ENCODE measurements around the gene DHX16.
"Not testable (repeated sequence)": the region's sequence is repeated elsewhere in the genome, so short reads cannot be mapped to it uniquely, and the experiment has no call there.

Gene DHX16

DNA sequence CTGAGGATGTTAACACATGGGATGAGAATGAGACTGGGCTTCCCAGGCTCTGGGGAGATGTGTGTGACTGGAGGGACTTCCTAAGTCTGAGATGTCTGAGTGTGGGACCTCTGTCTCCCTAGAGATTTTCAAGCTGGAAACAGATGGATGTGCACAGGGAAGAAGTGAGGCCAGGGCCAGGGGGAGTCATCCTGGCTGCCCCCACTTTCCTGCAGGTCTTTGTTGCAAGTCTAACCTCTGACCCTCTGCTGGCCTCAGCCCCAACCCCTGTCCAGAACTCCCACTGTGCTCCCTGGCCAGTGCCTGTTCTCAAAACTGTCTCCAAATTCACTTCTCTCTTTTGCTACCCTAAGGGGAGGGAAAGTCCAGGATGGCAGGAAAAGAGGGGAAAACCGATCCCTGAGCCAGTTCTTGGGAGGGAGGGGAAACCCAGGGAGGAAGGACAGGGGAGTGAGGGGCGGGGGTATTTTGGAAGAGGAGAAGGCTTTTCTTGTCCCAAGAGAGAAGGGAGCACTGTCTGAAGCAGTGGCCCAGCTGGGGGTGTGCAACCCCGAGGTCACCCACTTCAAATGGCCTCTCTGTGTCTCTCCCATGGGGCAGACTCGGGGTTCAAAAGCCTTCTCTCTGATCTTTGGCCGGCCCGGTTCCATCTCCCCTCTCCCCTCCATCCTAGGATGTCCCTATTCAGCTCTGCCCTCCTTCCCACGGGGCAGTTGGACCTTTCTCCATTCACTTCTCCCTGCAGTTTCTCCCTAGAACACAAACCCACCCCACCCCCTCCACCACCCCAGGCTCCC lies 10.6 kb upstream of the DHX16 start:
- Histone ChIP-seq H3K36me3 (ENCODE audit: control insufficient read depth, insufficient read depth, low read length) (no peaks in the 10 kb centered on the region), H3K4me3 (ENCODE audit: low read length) (peak overlapping the region; percentile 19), H3K9me3 (ENCODE audit: control insufficient read depth, low read length) (no peaks in the 10 kb centered on the region), H3K4me1 (ENCODE audit: control insufficient read depth, insufficient read depth, low read length) (peaks cover 39% of the 10 kb centered on the region), H3K9ac (ENCODE audit: low read length) (peak overlapping the region; percentile 60), H3K27me3 (ENCODE audit: control insufficient read depth, insufficient read depth, low read length) (peaks cover 8% of the 10 kb centered on the region)

DNA sequence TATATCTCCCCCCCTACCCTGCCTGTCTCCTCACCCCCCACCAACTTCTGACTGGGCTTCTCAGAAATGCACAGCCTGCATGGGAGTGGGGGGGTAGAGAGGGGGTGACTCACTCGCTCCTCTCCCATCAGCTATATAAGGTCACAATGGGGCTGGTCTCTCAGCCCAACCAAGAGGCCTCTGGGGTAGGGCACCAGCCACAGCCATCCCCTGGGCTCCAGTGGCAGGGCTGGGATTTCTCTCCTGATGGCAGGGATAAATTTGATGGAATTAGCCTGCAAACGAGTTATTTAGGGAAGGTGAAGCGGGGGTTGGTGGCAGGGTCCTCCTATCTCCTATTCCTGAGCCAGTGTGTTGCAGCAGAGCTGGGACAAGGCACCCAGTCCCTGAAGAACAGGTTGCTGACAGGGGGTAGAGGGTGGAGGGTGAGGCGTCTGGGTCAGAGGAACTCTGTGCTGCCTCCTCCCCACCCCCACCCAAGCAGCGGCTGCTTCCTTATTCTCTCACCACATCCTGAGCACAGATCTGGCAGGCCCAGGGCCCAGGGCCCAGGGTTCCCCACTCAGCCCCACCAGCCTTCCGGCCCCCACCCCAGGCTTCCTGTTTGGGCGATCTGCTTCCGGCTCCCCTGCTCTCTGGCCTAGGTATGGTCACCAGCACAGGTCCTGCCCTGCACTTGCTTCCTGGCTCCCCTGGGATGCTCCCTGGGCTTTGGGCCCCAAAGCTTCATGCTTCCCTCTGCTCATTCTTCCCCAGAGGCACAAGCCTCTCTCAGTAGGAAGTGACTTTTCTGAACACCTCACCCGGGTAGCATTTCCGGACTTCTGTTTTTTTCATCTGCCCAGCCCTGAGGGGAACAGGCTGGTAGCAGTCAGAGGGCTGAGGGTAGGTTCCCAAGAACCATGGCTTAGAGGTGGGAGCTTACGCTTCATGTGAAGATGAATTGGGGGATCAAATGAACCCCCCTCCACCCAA lies 9.6 kb upstream of the DHX16 start:
- H3K4me1 ChIP-seq (ENCODE audit: control insufficient read depth, insufficient read depth, low read length) = peaks cover 31% of the 10 kb centered on the region

DNA sequence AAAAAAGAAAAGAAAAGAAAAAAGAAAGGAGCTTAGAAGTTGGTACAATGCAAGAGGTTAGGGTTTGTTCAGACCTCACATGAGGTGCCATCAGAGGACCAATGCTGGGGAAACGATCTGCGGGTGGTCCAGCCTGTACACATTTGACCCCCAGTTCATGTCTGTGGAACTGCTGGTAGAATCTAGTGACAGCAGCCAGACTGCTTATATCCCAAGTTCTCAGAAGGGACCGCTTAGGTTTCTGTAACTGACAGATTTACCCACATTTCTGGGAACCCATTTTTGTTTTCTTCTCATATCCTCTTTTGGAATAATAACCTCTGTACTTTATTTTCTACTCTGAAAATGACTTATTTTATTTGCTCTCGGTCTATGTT lies 8.9 kb upstream of the DHX16 start:
- H3K36me3 ChIP-seq (ENCODE audit: control insufficient read depth, insufficient read depth, low read length) = no peaks in the 10 kb centered on the region
- peaks cover 5% of the 10 kb centered on the region for H3K27me3 ChIP-seq (ENCODE audit: control insufficient read depth, insufficient read depth, low read length)
- H3K4me3 ChIP-seq (ENCODE audit: low read length) = no peak overlapping the region
- H3K4me1 ChIP-seq (ENCODE audit: control insufficient read depth, insufficient read depth, low read length) = peaks cover 30% of the 10 kb centered on the region
- no peaks in the 10 kb centered on the region for H3K9me3 ChIP-seq (ENCODE audit: control insufficient read depth, low read length)
- peak overlapping the region; percentile 60 for H3K9ac ChIP-seq (ENCODE audit: low read length)

More for the DNA sequence above, 9.6 kb upstream of the DHX16 start:
- Histone ChIP-seq H3K9me3 (ENCODE audit: control insufficient read depth, low read length) (no peaks in the 10 kb centered on the region), H3K36me3 (ENCODE audit: control insufficient read depth, insufficient read depth, low read length) (no peaks in the 10 kb centered on the region), H3K4me3 (ENCODE audit: low read length) (no peak overlapping the region), H3K27me3 (ENCODE audit: control insufficient read depth, insufficient read depth, low read length) (peaks cover 5% of the 10 kb centered on the region), H3K9ac (ENCODE audit: low read length) (peak overlapping the region; percentile 60)

DNA sequence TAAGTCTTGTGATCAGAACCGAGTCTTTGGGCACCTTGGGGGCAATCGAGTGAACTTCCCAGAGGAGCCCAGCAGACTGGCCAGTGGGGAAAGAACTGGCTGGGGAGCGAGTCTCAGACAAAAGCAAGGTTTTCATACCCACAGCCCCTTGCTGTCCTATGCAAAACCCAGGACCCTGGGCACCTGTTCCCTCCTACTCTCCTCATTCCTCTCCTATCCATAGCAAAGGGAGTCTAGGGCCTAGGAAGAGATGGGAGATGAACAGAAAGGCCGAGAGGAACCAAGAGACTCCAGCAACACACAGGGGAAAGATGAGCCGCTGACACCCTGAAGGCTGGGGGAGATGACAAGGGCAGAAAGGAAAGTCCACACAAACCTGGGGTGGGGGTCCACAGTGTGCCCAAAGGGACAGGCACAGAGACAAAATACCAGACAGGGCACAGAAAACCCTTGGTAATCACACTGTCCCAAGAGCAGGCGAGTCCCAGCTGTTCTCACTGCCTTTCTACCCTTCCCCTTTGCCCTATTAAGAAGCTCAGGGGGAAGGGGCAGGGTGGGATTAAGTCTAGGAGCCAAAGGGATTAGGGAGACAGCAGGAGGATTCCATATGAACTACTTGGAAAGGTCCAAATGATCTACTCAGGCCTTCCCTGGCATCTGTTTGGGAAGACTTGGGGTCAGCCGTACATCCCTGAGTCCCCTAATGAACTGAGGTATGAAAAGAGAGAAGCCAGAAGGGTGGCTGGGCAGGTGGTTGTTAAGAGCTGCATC lies 7.1 kb upstream of the DHX16 start:
- H3K36me3 ChIP-seq (ENCODE audit: control insufficient read depth, insufficient read depth, low read length) = no peaks in the 10 kb centered on the region
- peaks cover 5% of the 10 kb centered on the region for H3K27me3 ChIP-seq (ENCODE audit: control insufficient read depth, insufficient read depth, low read length)
- no peaks in the 10 kb centered on the region for H3K9me3 ChIP-seq (ENCODE audit: control insufficient read depth, low read length)
- no peak overlapping the region for H3K4me3 ChIP-seq (ENCODE audit: low read length)
- H3K4me1 ChIP-seq (ENCODE audit: control insufficient read depth, insufficient read depth, low read length) = peaks cover 19% of the 10 kb centered on the region
- peak overlapping the region; percentile 45 for H3K9ac ChIP-seq (ENCODE audit: low read length)

DNA sequence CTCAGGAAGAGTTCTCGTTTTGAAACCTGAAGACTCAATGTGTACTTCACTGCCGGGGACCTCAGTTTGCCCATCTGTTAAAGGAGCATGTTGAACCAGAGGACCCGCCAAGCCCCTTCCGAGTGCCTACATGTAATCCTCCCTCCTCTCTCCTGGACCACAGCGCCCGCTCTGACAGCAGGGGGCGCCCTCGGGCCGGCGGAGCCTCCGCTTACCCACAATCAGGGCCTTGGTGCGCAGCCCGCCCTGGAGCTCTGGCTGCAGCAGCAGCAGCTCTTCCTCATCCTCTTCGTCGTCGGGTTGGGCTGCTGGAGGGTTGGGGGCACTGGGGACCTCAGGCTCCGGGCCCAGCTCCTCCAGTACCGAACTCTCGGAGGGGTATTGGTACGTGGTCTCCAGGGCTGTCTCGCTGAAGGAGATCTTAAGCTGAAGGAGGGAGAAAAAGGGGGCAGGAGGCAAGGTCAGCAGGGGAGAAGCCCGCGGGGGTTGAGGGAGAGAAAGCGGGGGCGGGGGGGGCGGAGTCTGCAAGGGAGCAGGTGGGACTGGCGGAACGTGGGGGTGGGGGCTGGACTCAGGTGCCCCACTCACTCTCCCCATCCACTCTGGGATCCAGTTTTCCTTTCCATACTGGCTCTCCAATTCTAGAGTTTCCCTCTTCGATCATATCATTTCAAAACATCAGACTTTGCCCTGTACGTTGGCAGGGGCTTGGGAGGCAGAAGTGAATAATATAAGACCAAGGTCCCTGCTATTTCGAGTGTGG lies 6.3 kb upstream of the DHX16 start:
- H3K36me3 ChIP-seq (ENCODE audit: control insufficient read depth, insufficient read depth, low read length) = no peaks in the 10 kb centered on the region
- peaks cover 5% of the 10 kb centered on the region for H3K27me3 ChIP-seq (ENCODE audit: control insufficient read depth, insufficient read depth, low read length)
- H3K9me3 ChIP-seq (ENCODE audit: control insufficient read depth, low read length) = no peaks in the 10 kb centered on the region
- peaks cover 16% of the 10 kb centered on the region for H3K4me1 ChIP-seq (ENCODE audit: control insufficient read depth, insufficient read depth, low read length)
- peak overlapping the region; percentile 45 for H3K9ac ChIP-seq (ENCODE audit: low read length)
- no peak overlapping the region for H3K4me3 ChIP-seq (ENCODE audit: low read length)

DNA sequence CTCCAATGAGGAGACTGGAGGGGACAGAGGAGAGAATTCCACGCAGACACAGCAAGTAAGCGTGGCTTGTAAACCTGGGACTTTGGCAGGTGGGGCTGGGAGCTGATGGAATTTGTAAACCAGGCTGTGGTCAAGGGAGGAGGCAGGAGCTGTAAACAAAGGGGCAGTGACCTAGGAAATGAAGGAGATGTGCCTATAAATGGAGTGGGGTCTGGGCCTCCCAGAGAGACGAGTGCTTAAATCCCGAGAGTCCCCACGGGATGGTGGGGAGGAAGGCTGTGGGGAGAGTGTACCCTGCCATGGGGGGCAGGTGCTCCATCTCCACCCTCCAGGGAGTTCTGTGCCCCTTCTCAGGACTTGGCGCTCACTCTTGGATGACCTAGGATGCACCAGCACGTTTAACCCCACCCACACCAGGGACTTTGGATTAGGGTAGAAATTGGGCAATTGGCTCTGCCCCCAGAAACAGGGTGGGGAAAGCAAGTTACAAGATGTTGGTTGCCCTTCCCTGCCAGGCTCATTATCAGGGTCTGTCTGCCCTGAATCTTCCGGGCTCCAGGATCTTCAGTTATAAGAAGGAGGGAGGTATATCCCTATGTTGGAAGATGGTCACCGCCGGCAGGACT lies 4.0 kb upstream of the DHX16 start:
- Histone ChIP-seq H3K27me3 (ENCODE audit: control insufficient read depth, insufficient read depth, low read length) (peaks cover 5% of the 10 kb centered on the region), H3K4me1 (ENCODE audit: control insufficient read depth, insufficient read depth, low read length) (peaks cover 15% of the 10 kb centered on the region), H3K9ac (ENCODE audit: low read length) (no peak overlapping the region), H3K9me3 (ENCODE audit: control insufficient read depth, low read length) (no peaks in the 10 kb centered on the region), H3K4me3 (ENCODE audit: low read length) (no peak overlapping the region), H3K36me3 (ENCODE audit: control insufficient read depth, insufficient read depth, low read length) (no peaks in the 10 kb centered on the region)

DNA sequence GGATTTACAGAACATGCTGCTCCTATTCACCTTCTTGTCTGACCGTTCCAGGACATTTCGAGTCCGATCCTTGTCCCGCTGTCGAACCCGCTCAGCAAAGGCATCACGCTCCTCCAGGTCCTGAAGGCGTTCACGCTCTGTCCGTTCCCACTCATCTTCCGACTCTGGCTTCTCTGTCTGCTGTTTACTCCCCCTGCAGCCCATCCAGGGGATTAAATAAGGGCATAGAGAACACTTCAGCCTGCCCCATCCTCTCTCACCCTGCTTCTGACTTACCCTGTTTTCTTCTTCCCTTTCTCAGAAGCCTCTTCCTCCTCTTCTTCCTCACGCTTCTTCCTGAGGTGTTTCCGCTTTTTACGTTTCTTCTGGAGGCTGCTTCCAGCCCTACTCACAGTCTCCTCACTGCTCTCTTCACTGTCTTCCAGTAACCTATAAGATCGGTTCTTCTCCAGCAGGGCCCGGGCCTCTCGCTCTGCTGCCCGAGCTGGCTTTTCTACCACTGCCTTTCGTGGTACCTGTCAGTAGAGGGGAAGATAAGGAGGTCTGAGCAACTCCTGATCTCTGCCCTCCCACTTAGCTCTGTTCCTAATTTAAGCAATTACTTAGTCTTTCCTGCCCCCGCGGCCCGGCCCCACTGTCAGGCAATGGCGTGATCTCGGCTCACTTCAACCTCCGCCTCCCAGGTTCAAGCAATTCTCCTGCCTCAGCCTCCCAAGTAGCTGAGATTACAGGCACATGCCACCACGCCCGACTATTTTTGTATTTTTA lies 1.9 kb downstream of the DHX16 start:
- Histone ChIP-seq H3K9ac (ENCODE audit: low read length) (no peak overlapping the region), H3K36me3 (ENCODE audit: control insufficient read depth, insufficient read depth, low read length) (peaks cover 10% of the 10 kb centered on the region), H3K4me3 (ENCODE audit: low read length) (no peak overlapping the region), H3K9me3 (ENCODE audit: control insufficient read depth, low read length) (no peaks in the 10 kb centered on the region), H3K27me3 (ENCODE audit: control insufficient read depth, insufficient read depth, low read length) (no peaks in the 10 kb centered on the region), H3K4me1 (ENCODE audit: control insufficient read depth, insufficient read depth, low read length) (peaks cover 12% of the 10 kb centered on the region)

DNA sequence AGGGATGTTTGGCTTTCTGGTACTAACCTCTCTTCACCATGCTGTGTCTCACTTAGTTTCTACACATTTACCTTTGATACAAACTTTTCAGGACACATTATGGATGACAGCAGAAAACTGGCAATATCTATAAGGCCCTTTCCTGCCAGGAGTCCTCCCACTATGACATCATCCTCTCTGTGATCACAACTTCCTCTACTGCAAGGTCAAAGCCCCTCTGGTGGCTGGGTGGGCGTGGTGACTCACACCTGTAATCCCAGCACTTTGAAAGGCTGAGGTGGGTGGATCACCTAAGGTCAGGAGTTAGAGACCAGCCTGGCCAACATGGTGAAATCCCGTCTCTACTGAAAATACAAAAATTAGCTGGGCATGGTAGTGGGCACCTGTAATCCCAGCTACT lies 6.5 kb downstream of the DHX16 start:
- H3K36me3 ChIP-seq (ENCODE audit: control insufficient read depth, insufficient read depth, low read length) = peaks cover 24% of the 10 kb centered on the region
- not testable (repeated sequence) for H3K9ac ChIP-seq (ENCODE audit: low read length); H3K4me1 ChIP-seq (ENCODE audit: control insufficient read depth, insufficient read depth, low read length); H3K27me3 ChIP-seq (ENCODE audit: control insufficient read depth, insufficient read depth, low read length); H3K4me3 ChIP-seq (ENCODE audit: low read length); H3K9me3 ChIP-seq (ENCODE audit: control insufficient read depth, low read length)

DNA sequence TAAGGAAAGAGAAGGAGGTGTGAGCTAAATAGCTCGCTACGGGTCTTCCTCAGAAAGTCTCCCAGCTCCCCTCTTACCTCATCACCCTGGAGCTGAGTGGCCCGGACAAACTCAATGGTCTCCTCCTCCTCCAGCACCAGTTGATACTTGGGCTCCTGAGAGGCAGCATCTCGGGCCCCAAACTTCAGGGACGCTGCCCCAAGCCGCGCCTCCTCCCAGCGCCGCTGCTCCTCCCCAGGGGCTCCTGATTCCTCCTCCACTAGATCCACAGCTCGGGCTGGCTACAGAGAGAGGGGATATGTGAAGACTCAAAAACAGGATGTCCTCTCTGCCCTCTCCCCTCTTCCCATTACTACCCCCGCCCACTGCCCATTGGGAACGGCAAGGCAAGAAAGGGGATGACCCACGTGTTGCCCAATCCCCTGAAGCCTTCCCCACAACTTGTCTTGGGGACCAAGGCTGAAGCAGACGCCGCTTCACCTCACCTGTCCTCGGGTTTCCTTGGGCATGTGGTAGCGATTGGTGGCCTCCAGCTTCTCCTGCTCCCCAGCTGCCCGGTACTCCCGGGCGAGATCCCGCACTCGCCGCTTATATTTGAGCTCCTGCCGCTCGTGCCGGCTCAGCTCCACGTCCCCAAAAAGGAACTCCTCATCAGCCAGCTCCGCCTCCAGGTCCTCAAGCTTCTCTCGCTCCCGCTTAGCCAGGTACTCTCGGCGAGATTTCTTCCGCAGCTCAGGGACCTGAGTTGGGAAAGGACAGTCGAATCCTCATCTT lies 7.6 kb downstream of the DHX16 start:
- H3K4me1 ChIP-seq (ENCODE audit: control insufficient read depth, insufficient read depth, low read length) = no peaks in the 10 kb centered on the region
- H3K9me3 ChIP-seq (ENCODE audit: control insufficient read depth, low read length) = no peaks in the 10 kb centered on the region
- H3K36me3 ChIP-seq (ENCODE audit: control insufficient read depth, insufficient read depth, low read length) = peaks cover 16% of the 10 kb centered on the region
- no peak overlapping the region for H3K4me3 ChIP-seq (ENCODE audit: low read length)
- H3K9ac ChIP-seq (ENCODE audit: low read length) = no peak overlapping the region
- H3K27me3 ChIP-seq (ENCODE audit: control insufficient read depth, insufficient read depth, low read length) = no peaks in the 10 kb centered on the region

DNA sequence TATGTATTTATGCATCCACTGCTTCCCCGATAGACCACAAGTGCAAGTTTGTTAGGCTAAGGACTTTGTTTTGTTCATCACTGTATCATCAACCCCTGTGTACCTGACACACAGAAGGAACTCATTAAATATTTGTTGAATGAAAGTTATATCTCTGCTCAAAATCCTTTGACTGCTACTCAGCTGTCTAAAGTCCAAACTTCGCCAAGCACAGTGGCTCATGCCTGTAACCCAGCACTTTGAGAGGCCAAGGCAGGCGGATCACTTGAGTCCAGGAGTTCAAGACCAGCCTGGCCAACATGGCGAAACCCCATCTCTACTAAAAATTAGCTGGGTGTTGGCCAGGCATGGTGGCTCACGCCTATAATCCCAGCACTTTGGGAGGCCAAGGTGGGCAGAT lies 14.9 kb downstream of the DHX16 start:
- H3K4me3 ChIP-seq (ENCODE audit: low read length); H3K9me3 ChIP-seq (ENCODE audit: control insufficient read depth, low read length); H3K9ac ChIP-seq (ENCODE audit: low read length); H3K27me3 ChIP-seq (ENCODE audit: control insufficient read depth, insufficient read depth, low read length); H3K4me1 ChIP-seq (ENCODE audit: control insufficient read depth, insufficient read depth, low read length): not testable (repeated sequence)
- peaks cover 46% of the 10 kb centered on the region for H3K36me3 ChIP-seq (ENCODE audit: control insufficient read depth, insufficient read depth, low read length)

Data from mucosa of stomach (tissue), 1 donor.